H1 (cell line): ENCODE data around the gene DBET. TPM values are rescaled to one million over a fixed set of nuclear protein-coding genes. Genes with fewer than 3 reads are reported as not detected.
"Not testable (repeated sequence)": the region's sequence is repeated elsewhere in the genome, so short reads cannot be mapped to it uniquely, and the experiment has no call there.

Experiments
- CTCF ChIA-PET: fragments of 300-600 bp; sonication (Branson Sonifier 250); formaldehyde crosslinking; loops from one replicate; lab custom pipeline; 2021; ENCODE audit not compliant: partially characterized antibody; lab: Charles Lee
- POLR2A ChIA-PET: fragments of 300-600 bp; sonication (Branson Sonifier 250); formaldehyde crosslinking; loops from one replicate; lab custom pipeline; 2021; ENCODE audit warnings: inconsistent platforms; ENCODE audit not compliant: partially characterized antibody; lab: Charles Lee
- DNase-seq, 2 experiments: peaks; one replicate each; pipeline versions ENCODE4 v3.0.0 to v3.0.0-alpha.2; 2010 to 2022; ENCODE audit warnings: low spot score in 2 of 2, low read depth in 1 of 2, mixed read lengths in 1 of 2
- FAIRE-seq: peaks from 2 replicates; lab custom pipeline; 2011; peaks lifted over from hg19 to GRCh38; lab: Jason Lieb, UNC
- H2AFZ ChIP-seq: 2 replicates; pipeline ENCODE4 v1.8.1; 2012; ENCODE audit warnings: low read length, inconsistent platforms
- H2AK5ac ChIP-seq: 2 replicates; pipeline ENCODE4 v1.6.1; 2013; ENCODE audit warnings: low read depth, low read length
- H2BK120ac ChIP-seq: replicated peaks from 2 replicates; pipeline ENCODE3; 2013; ENCODE audit warnings: low read depth, low read length, inconsistent platforms
- H2BK12ac ChIP-seq: 2 replicates; pipeline ENCODE4 v1.6.1; 2013; ENCODE audit warnings: low read depth, low read length
- H2BK15ac ChIP-seq: 2 replicates; pipeline ENCODE4 v1.6.1; 2013; ENCODE audit warnings: low read length
- H2BK20ac ChIP-seq: 2 replicates; pipeline ENCODE4 v1.6.1; 2013; ENCODE audit warnings: low read length
- H2BK5ac ChIP-seq: 2 replicates; pipeline ENCODE4 v1.6.1; 2013; ENCODE audit warnings: low read depth, low read length
- H3K14ac ChIP-seq: 2 replicates; pipeline ENCODE4 v1.6.1; 2013; ENCODE audit warnings: inconsistent platforms; ENCODE audit not compliant: insufficient read length
- H3K18ac ChIP-seq: 2 replicates; pipeline ENCODE4 v1.6.1; 2013; ENCODE audit warnings: low read length; ENCODE audit errors: extremely low read depth
- H3K23ac ChIP-seq: 2 replicates; pipeline ENCODE4 v1.6.1; 2013; ENCODE audit warnings: inconsistent platforms; ENCODE audit not compliant: insufficient read length
- H3K23me2 ChIP-seq: 2 replicates; pipeline ENCODE4 v1.6.1; 2013; ENCODE audit warnings: low read depth, low read length
- H3K27ac ChIP-seq: 2 replicates; pipeline ENCODE4 v1.6.1; 2011; ENCODE audit warnings: low read depth, low read length, inconsistent platforms
- H3K27me3 ChIP-seq, 4 experiments: replicated peaks in 1 of 4; 1 replicate in 1 of 4; 2 replicates in 3 of 4; pipeline versions ENCODE4 v1.6.1 to v1.8.1; 2011 to 2013; ENCODE audit warnings: low read length in 3 of 4, mild to moderate bottlenecking in 3 of 4, inconsistent platforms in 2 of 4, mixed read lengths in 2 of 4, moderate library complexity in 1 of 4; ENCODE audit not compliant: control insufficient read depth in 3 of 4, insufficient read depth in 3 of 4; ENCODE audit errors: extremely low read depth in 1 of 4
- H3K36me3 ChIP-seq, 4 experiments: 2 replicates each; pipeline versions ENCODE4 v1.6.1 to v1.8.1; 2011 to 2013; ENCODE audit warnings: mild to moderate bottlenecking in 4 of 4, low read length in 3 of 4, moderate library complexity in 2 of 4, control low read depth in 1 of 4, inconsistent platforms in 1 of 4; ENCODE audit not compliant: insufficient read depth in 4 of 4, control insufficient read depth in 2 of 4
- H3K4ac ChIP-seq: replicated peaks from 2 replicates; pipeline ENCODE3; 2013; ENCODE audit warnings: low read length, low read depth, mixed read lengths, inconsistent platforms; ENCODE audit not compliant: insufficient read length
- H3K4me1 ChIP-seq, 4 experiments: replicated peaks in 1 of 4; 1 replicate in 1 of 4; 2 replicates in 3 of 4; pipeline versions ENCODE4 v1.6.1 to v1.8.1; 2011 to 2013; ENCODE audit warnings: low read length in 3 of 4, inconsistent platforms in 2 of 4, mixed read lengths in 1 of 4; ENCODE audit not compliant: insufficient read depth in 4 of 4, control insufficient read depth in 3 of 4
- H3K4me2 ChIP-seq, 2 experiments: 2 replicates each; pipeline versions ENCODE4 v1.6.1 to v1.8.1; 2011 to 2013; ENCODE audit warnings: low read depth in 2 of 2, low read length in 2 of 2, control low read depth in 1 of 2, inconsistent platforms in 1 of 2, mild to moderate bottlenecking in 1 of 2; ENCODE audit not compliant: insufficient read depth in 1 of 2
- H3K4me3 ChIP-seq, 4 experiments: fragments of 200-600, 300-600 bp in 1 of 4; sonication (generic), shearing (Covaris generic), sonication (Bioruptor Twin) in 1 of 4; 2 replicates each; pipeline versions ENCODE4 v1.5.1 to v1.8.1; 2011 to 2016; ENCODE audit warnings: low read length in 4 of 4, low read depth in 3 of 4, control low read depth in 2 of 4, inconsistent platforms in 2 of 4, mild to moderate bottlenecking in 2 of 4, mixed read lengths in 1 of 4, moderate library complexity in 1 of 4; ENCODE audit not compliant: insufficient read depth in 2 of 4; ENCODE audit errors: extremely low read depth in 1 of 4
- H3K56ac ChIP-seq: replicated peaks from 2 replicates; pipeline ENCODE3; 2013; ENCODE audit warnings: low read depth, mild to moderate bottlenecking, mixed read lengths, low read length, inconsistent platforms; ENCODE audit not compliant: insufficient read length
- H3K79me1 ChIP-seq: 2 replicates; pipeline ENCODE4 v1.6.1; 2013; ENCODE audit warnings: low read depth, low read length, control low read depth
- H3K79me2 ChIP-seq, 2 experiments: 2 replicates each; pipeline versions ENCODE4 v1.6.1 to v1.8.1; 2012 to 2013; ENCODE audit warnings: low read length in 2 of 2, mild to moderate bottlenecking in 2 of 2, inconsistent platforms in 1 of 2; ENCODE audit not compliant: insufficient read depth in 2 of 2, control insufficient read depth in 1 of 2
- H3K9ac ChIP-seq, 4 experiments: replicated peaks in 1 of 4; 1 replicate in 1 of 4; 2 replicates in 3 of 4; pipeline versions ENCODE4 v1.6.1 to v1.8.1; 2011 to 2013; ENCODE audit warnings: low read depth in 3 of 4, low read length in 3 of 4, control low read depth in 2 of 4, mild to moderate bottlenecking in 2 of 4, moderate library complexity in 2 of 4, inconsistent platforms in 1 of 4; ENCODE audit errors: extremely low read depth in 1 of 4
- H3K9me3 ChIP-seq, 2 experiments: 2 replicates each; pipeline versions ENCODE4 v1.6.1 to v1.8.1; 2012 to 2013; ENCODE audit warnings: mild to moderate bottlenecking in 2 of 2, moderate library complexity in 2 of 2, control low read depth in 1 of 2, inconsistent platforms in 1 of 2, low read depth in 1 of 2, low read length in 1 of 2, mixed read lengths in 1 of 2; ENCODE audit not compliant: insufficient read depth in 2 of 2
- H4K20me1 ChIP-seq, 2 experiments: replicated peaks in 1 of 2; 2 replicates each; pipeline versions ENCODE3 to v1.8.1; 2011 to 2013; ENCODE audit warnings: inconsistent platforms in 2 of 2, low read length in 2 of 2, mild to moderate bottlenecking in 1 of 2; ENCODE audit not compliant: insufficient read depth in 2 of 2, control insufficient read depth in 1 of 2
- H4K5ac ChIP-seq: 2 replicates; pipeline ENCODE4 v1.6.1; 2013; ENCODE audit warnings: low read length, low read depth, mixed read lengths, inconsistent platforms; ENCODE audit not compliant: insufficient read length
- H4K8ac ChIP-seq: 2 replicates; pipeline ENCODE4 v1.8.0; 2013; ENCODE audit warnings: mild to moderate bottlenecking, moderate library complexity, low read length, inconsistent platforms; ENCODE audit not compliant: insufficient read depth; ENCODE audit errors: extremely low read depth
- H4K91ac ChIP-seq: replicated peaks from 2 replicates; pipeline ENCODE3; 2013; ENCODE audit warnings: low read length, mixed read lengths, inconsistent platforms; ENCODE audit not compliant: insufficient read length
- WGBS, 2 experiments: shearing (Covaris generic) in 1 of 2; methylation state at CpG; one replicate each; pipeline versions ENCODE4 v1.1.6 to v1.1.7; 2013 to 2015; ENCODE audit warnings: low lambda C conversion rate in 2 of 2, mixed read lengths in 2 of 2, inconsistent platforms in 1 of 2, low coverage in 1 of 2, missing lambda C conversion rate in 1 of 2; ENCODE audit not compliant: insufficient replicate concordance in 2 of 2, insufficient coverage in 1 of 2, insufficient read length in 1 of 2; ENCODE audit errors: extremely low coverage in 1 of 2, missing lambda C conversion rate in 1 of 2; 5-methylcytosine and 5-hydroxymethylcytosine counted together
- polyA plus RNA-seq, 7 experiments: library from polyadenylated mRNA; depleted of rRNA in 3 of 7; stranded (reverse) in 5 of 7; unstranded in 2 of 7; fragments of >200 nt in 5 of 7; fragments of 200-250 nt in 2 of 7; gene quantifications; 1 replicate in 5 of 7; 2 replicates in 1 of 7; 4 replicates in 1 of 7; pipeline versions ENCODE4 v1.2.1 to v1.2.3, GENCODE V29; 2011 to 2013; ENCODE audit warnings: missing spikeins in 2 of 7, mixed read lengths in 2 of 7
- total RNA-seq: library from RNA; stranded (reverse); fragmentation: NEBNext Ultra II Directional; extraction: Animal tissue kit (Norgen Biotek cat#: 25700); gene quantifications from 2 replicates; pipeline ENCODE4 v1.2.1, GENCODE V29; 2021

DBET gene
- total and polyA plus RNA-seq, 2 of the 8 experiments (the other 6 are each of a cell fraction or from before 2014, with no cell fraction given), result not detected

DNA sequence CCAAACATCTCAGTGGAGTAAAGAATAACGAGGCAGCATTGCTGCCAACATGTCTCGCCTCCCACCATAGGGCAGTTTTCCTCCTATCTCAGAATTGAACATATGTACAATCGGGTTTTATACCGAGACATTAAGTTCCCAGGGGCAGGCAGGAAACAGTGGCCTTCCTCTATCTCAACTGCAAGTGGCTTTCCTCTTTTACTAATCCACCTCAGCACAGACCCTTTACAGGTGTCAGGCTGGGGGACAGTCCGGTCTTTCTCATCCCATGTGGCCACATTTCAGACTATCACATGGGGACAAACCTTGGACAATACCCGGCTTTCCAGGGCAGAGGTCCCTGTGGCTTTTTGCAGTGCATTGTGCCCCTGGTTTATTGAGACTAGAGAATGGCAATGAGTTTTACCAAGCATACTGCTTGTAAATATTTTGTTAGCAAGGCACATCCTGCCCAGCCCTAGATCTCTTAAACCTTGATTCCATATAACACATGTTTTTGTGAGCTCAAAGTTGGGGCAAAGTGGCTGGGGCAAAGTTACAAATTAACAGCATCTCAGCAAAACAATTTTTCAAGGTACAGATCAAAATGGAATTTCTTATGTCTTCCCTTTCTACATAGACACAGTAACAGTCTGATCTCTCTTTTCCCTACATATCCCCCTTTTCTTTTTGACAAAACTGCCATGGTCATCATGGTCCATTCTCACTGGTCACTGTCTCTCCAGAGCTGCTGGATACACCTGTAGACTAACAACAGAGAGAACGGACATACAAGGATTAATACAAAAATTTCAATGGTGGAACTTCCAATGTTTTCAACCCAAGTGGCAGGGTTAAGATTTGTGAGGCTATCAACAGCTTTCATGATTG lies 42.5 kb downstream of the DBET start:
- H3K14ac ChIP-seq, H4K91ac ChIP-seq, H3K23ac ChIP-seq, H3K4ac ChIP-seq, H2BK15ac ChIP-seq, H3K56ac ChIP-seq, H3K27me3 ChIP-seq, H2AK5ac ChIP-seq, H4K20me1 ChIP-seq, H3K4me1 ChIP-seq, H3K23me2 ChIP-seq, H4K8ac ChIP-seq, DNase-seq, FAIRE-seq, H2BK20ac ChIP-seq, POLR2A ChIA-PET, H3K79me1 ChIP-seq, H3K79me2 ChIP-seq, H3K4me2 ChIP-seq, H3K9ac ChIP-seq, H4K5ac ChIP-seq, CTCF ChIA-PET, H3K36me3 ChIP-seq, H3K4me3 ChIP-seq, H3K27ac ChIP-seq, H3K18ac ChIP-seq, H2BK12ac ChIP-seq, H2BK5ac ChIP-seq, H2BK120ac ChIP-seq, H2AFZ ChIP-seq: not testable (repeated sequence)
- 60% methylated on average over 7 of the region's 7 CpGs; no CpG with 5 or more reads in 1 of the 2 experiments for WGBS, 2 experiments
- peaks cover 59 to 60% of the 10 kb centered on the region in 2 experiments for H3K9me3 ChIP-seq
